Adrenal gland (tissue), 5 donors: ENCODE results near the gene ADAMTS19.

Experiments used
- POLR2A ChIP-seq, 2 donors: fragments of 450-650 bp; IDR thresholded peaks; one replicate each; pipeline ENCODE4 v1.6.1; 2017; ENCODE audit warnings: antibody characterized with exemption in 2 of 2, mild to moderate bottlenecking in 2 of 2, moderate library complexity in 1 of 2
- TF ChIP-seq, protein P1 (sequence below), 6 experiments: fragments of 450-650 bp in 4 of 6; fragments of 200-600 bp in 2 of 6; sonication (generic) in 1 of 6; IDR thresholded peaks; 1 replicate in 5 of 6; 2 replicates in 1 of 6; pipeline versions ENCODE4 v1.5.1 to v1.8.0; 2016 to 2021; ENCODE audit warnings: antibody characterized with exemption in 6 of 6, mild to moderate bottlenecking in 2 of 6, moderate library complexity in 1 of 6
- donor health status: DM: no; HTN: no; CAD: no.

- TF ChIP-seq, protein P1, sequence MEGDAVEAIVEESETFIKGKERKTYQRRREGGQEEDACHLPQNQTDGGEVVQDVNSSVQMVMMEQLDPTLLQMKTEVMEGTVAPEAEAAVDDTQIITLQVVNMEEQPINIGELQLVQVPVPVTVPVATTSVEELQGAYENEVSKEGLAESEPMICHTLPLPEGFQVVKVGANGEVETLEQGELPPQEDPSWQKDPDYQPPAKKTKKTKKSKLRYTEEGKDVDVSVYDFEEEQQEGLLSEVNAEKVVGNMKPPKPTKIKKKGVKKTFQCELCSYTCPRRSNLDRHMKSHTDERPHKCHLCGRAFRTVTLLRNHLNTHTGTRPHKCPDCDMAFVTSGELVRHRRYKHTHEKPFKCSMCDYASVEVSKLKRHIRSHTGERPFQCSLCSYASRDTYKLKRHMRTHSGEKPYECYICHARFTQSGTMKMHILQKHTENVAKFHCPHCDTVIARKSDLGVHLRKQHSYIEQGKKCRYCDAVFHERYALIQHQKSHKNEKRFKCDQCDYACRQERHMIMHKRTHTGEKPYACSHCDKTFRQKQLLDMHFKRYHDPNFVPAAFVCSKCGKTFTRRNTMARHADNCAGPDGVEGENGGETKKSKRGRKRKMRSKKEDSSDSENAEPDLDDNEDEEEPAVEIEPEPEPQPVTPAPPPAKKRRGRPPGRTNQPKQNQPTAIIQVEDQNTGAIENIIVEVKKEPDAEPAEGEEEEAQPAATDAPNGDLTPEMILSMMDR (IDR thresholded peaks at IDR 0.05) = no peak
- TF ChIP-seq POLR2A (IDR thresholded peaks at IDR 0.05) = no peak
Observed at GRCh38 chr5:129622531-129622930, 162.4 kb downstream of the ADAMTS19 start.
